Measurements from ENCODE around the gene OXNAD1.

OXNAD1 gene

GRCh38 chr3:16247282-16248061 is 17.5 kb upstream of the OXNAD1 start:
- peak; percentile 92 for DNase-seq (ENCODE audit: low spot score)

GRCh38 chr3:16248556-16248955 is 16.5 kb upstream of the OXNAD1 start:
- DNase-seq (ENCODE audit: low spot score) = no peak

- DNase-seq (ENCODE audit: low spot score) = peak; percentile 48
Measured at GRCh38 chr3:16249336-16249735, 15.7 kb upstream of the OXNAD1 start.

GRCh38 chr3:16249886-16250285 is 15.1 kb upstream of the OXNAD1 start:
- no peak for DNase-seq (ENCODE audit: low spot score)

GRCh38 chr3:16251316-16252085 is 13.5 kb upstream of the OXNAD1 start:
- no peak for DNase-seq (ENCODE audit: low spot score)

GRCh38 chr3:16252243-16252978 is 12.6 kb upstream of the OXNAD1 start:
- DNase-seq (ENCODE audit: low spot score) = peak; percentile 27

- DNase-seq (ENCODE audit: low spot score) = no peak
Measured at GRCh38 chr3:16252988-16253387, 12.0 kb upstream of the OXNAD1 start.

GRCh38 chr3:16253601-16254000 is 11.4 kb upstream of the OXNAD1 start:
- DNase-seq (ENCODE audit: low spot score) = no peak

- DNase-seq (ENCODE audit: low spot score) = no peak
Measured at GRCh38 chr3:16254916-16255315, 10.1 kb upstream of the OXNAD1 start.

GRCh38 chr3:16255326-16255725 is 9.7 kb upstream of the OXNAD1 start:
- no peak for DNase-seq (ENCODE audit: low spot score)

GRCh38 chr3:16255726-16256125 is 9.3 kb upstream of the OXNAD1 start:
- no peak for DNase-seq (ENCODE audit: low spot score)

- DNase-seq (ENCODE audit: low spot score) = no peak
Measured at GRCh38 chr3:16257309-16257708, 7.7 kb upstream of the OXNAD1 start.

GRCh38 chr3:16258177-16258576 is 6.8 kb upstream of the OXNAD1 start:
- no peak for DNase-seq (ENCODE audit: low spot score)

- DNase-seq (ENCODE audit: low spot score) = no peak
Measured at GRCh38 chr3:16258866-16259265, 6.1 kb upstream of the OXNAD1 start.

- no peak for DNase-seq (ENCODE audit: low spot score)
Measured at GRCh38 chr3:16260046-16260445, 5.0 kb upstream of the OXNAD1 start.

- no peak for DNase-seq (ENCODE audit: low spot score)
Measured at GRCh38 chr3:16262174-16262573, 2.8 kb upstream of the OXNAD1 start.

GRCh38 chr3:16264174-16264707 is 771 bp upstream of the OXNAD1 start:
- no peak for DNase-seq (ENCODE audit: low spot score)

GRCh38 chr3:16265455-16265786 is 409 bp downstream of the OXNAD1 start:
- DNase-seq (ENCODE audit: low spot score) = no peak

- no peak for DNase-seq (ENCODE audit: low spot score)
Measured at GRCh38 chr3:16266714-16267113, 1.7 kb downstream of the OXNAD1 start.

- no peak for DNase-seq (ENCODE audit: low spot score)
Measured at GRCh38 chr3:16270855-16271254, 5.8 kb downstream of the OXNAD1 start.

GRCh38 chr3:16272588-16272987 is 7.6 kb downstream of the OXNAD1 start:
- no peak for DNase-seq (ENCODE audit: low spot score)

GRCh38 chr3:16273867-16274266 is 8.9 kb downstream of the OXNAD1 start:
- DNase-seq (ENCODE audit: low spot score) = no peak

GRCh38 chr3:16277471-16277870 is 12.5 kb downstream of the OXNAD1 start:
- DNase-seq (ENCODE audit: low spot score) = peak; percentile 66

Data from kidney capillary endothelial cell (primary cell).